Neural cell (in vitro differentiated cells): ENCODE results near the gene MBD3. TPM values are rescaled to one million over a fixed set of nuclear protein-coding genes. Genes with fewer than 3 reads are reported as not detected.

Experiments
- H2AFZ ChIP-seq: fragments of 200-600, 300-800 bp; sonication (generic), shearing (Covaris generic); 2 replicates; pipeline ENCODE4 v1.6.0; 2014; ENCODE audit warnings: low read depth, mild to moderate bottlenecking, antibody characterized with exemption, low read length, moderate library complexity
- H3F3A ChIP-seq: fragments of 200-600 bp; shearing (Covaris generic); 2 replicates; pipeline ENCODE4 v1.6.1; 2016; ENCODE audit warnings: mild to moderate bottlenecking, moderate library complexity, mixed read lengths, antibody characterized with exemption, low read length; ENCODE audit not compliant: insufficient read depth, poor library complexity, severe bottlenecking
- H3K27ac ChIP-seq: fragments of 200-600, 300-800 bp; sonication (generic), shearing (Covaris generic); 2 replicates; pipeline ENCODE4 v1.5.1; 2014; ENCODE audit warnings: mild to moderate bottlenecking, low read length, moderate library complexity
- H3K27me3 ChIP-seq: fragments of 300-800, 200-600 bp; sonication (generic), shearing (Covaris generic); 2 replicates; pipeline ENCODE4 v1.6.0; 2014; ENCODE audit warnings: mild to moderate bottlenecking, low read depth, low read length, moderate library complexity; ENCODE audit not compliant: insufficient read depth
- H3K36me3 ChIP-seq: fragments of 300-800, 200-600 bp; sonication (generic), shearing (Covaris generic); 2 replicates; pipeline ENCODE4 v1.5.1; 2014; ENCODE audit warnings: mild to moderate bottlenecking, antibody characterized with exemption, low read length, moderate library complexity; ENCODE audit not compliant: insufficient read depth
- H3K4me2 ChIP-seq: fragments of 300-800, 200-600 bp; sonication (generic), shearing (Covaris generic); 2 replicates; pipeline ENCODE4 v1.6.0; 2014; ENCODE audit warnings: mild to moderate bottlenecking, low read length
- H3K4me3 ChIP-seq: fragments of 300-800, 200-600 bp; sonication (generic), shearing (Covaris generic); 2 replicates; pipeline ENCODE4 v1.5.1; 2014; ENCODE audit warnings: mild to moderate bottlenecking, low read length, moderate library complexity
- H3K79me2 ChIP-seq: fragments of 200-600 bp; shearing (Covaris generic); replicated peaks from 2 replicates; pipeline ENCODE4 v1.6.0; 2014; ENCODE audit warnings: mild to moderate bottlenecking, low read length, moderate library complexity; ENCODE audit not compliant: insufficient read depth
- H3K9ac ChIP-seq: fragments of 300-800, 200-600 bp; sonication (generic), shearing (Covaris generic); 2 replicates; pipeline ENCODE4 v1.6.1; 2016; ENCODE audit warnings: mild to moderate bottlenecking, low read length, mixed read lengths
- H3K9me2 ChIP-seq: fragments of 200-600 bp; shearing (Covaris generic); 2 replicates; pipeline ENCODE4 v1.6.1; 2016; ENCODE audit warnings: mild to moderate bottlenecking, low read length, mixed read lengths; ENCODE audit not compliant: insufficient read depth
- H3K9me3 ChIP-seq: fragments of 200-600, 300-800 bp; sonication (generic), shearing (Covaris generic); 2 replicates; pipeline ENCODE4 v1.6.1; 2016; ENCODE audit warnings: mild to moderate bottlenecking, mixed run types, low read length, moderate library complexity, mixed read lengths
- H4K20me1 ChIP-seq: fragments of 200-600 bp; shearing (Covaris generic); 2 replicates; pipeline ENCODE4 v1.6.1; 2016; ENCODE audit warnings: mild to moderate bottlenecking, mixed run types; ENCODE audit not compliant: insufficient read depth
- EP300 ChIP-seq: fragments of 450-650 bp; conservative IDR thresholded peaks from 2 replicates; pipeline ENCODE4 v1.6.1; 2014; ENCODE audit warnings: antibody characterized with exemption, mild to moderate bottlenecking, moderate library complexity; ENCODE audit not compliant: poor library complexity, severe bottlenecking
- EZH2 ChIP-seq: fragments of 200-600, 300-800 bp; shearing (Covaris generic), sonication (generic); IDR thresholded peaks from 2 replicates; pipeline ENCODE4 v1.6.1; 2014; ENCODE audit warnings: antibody characterized with exemption, low read length, borderline replicate concordance, mild to moderate bottlenecking; ENCODE audit not compliant: insufficient read depth, poor library complexity, severe bottlenecking
- POLR2AphosphoS5 ChIP-seq: IDR thresholded peaks from 2 replicates; pipeline ENCODE4 v1.6.1; 2012
- RAD21 ChIP-seq: fragments of 450-650 bp; conservative IDR thresholded peaks from 2 replicates; pipeline ENCODE4 v1.6.1; 2014; ENCODE audit warnings: antibody characterized with exemption, mild to moderate bottlenecking, moderate library complexity
- SMC3 ChIP-seq: fragments of 450-650 bp; conservative IDR thresholded peaks from 2 replicates; pipeline ENCODE4 v1.6.1; 2014; ENCODE audit warnings: antibody characterized with exemption, mild to moderate bottlenecking, moderate library complexity; ENCODE audit not compliant: poor library complexity
- TAF1 ChIP-seq: IDR thresholded peaks from 2 replicates; pipeline ENCODE4 v1.6.1; 2012; ENCODE audit warnings: low read depth
- polyA plus RNA-seq: library from polyadenylated mRNA; depleted of rRNA; stranded (reverse); fragments of >200 nt; gene quantifications from 2 replicates; pipeline ENCODE4 v1.2.3, GENCODE V29; 2014
- TF ChIP-seq, protein P1 (sequence below): fragments of 450-650 bp; IDR thresholded peaks from 2 replicates; pipeline ENCODE4 v1.5.1; 2014; ENCODE audit warnings: antibody characterized with exemption, mild to moderate bottlenecking, moderate library complexity; ENCODE audit not compliant: poor library complexity, severe bottlenecking
- TF ChIP-seq, protein P2 (sequence below): IDR thresholded peaks from 2 replicates; pipeline ENCODE4 v1.6.1; 2012; ENCODE audit warnings: borderline replicate concordance

The MBD3 gene
- polyA plus RNA-seq, 1 donor from 2014 or later, result 80.1 TPM

DNA sequence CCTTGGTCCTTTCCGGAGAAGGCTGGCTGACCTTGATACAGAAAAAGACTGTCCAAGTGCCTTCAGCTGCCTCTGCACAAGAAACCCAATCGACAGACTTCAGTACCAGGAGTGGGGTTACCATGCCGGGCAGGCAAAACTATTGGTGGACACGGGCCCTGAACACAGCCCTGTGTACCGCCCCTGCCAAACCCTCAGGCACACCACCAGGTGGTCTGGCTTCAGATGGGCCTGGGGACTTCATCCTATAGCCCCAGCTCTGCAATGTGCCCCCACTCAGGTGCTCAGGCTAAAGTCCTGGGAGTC lies 42.2 kb upstream of the MBD3 start:
- H3K79me2 ChIP-seq, result peaks cover 37% of the 10 kb centered on the region
- no peaks in the 10 kb centered on the region for H3K36me3 ChIP-seq
- no peaks in the 10 kb centered on the region for H3F3A ChIP-seq
- H3K9ac ChIP-seq, result no peak overlapping the region
- no peak overlapping the region for H3K4me2 ChIP-seq
- H4K20me1 ChIP-seq, result no peaks in the 10 kb centered on the region
- H2AFZ ChIP-seq, result no peak overlapping the region
- TF ChIP-seq EP300, result no peak
- no peak for TF ChIP-seq POLR2AphosphoS5
- TF ChIP-seq, protein P1, sequence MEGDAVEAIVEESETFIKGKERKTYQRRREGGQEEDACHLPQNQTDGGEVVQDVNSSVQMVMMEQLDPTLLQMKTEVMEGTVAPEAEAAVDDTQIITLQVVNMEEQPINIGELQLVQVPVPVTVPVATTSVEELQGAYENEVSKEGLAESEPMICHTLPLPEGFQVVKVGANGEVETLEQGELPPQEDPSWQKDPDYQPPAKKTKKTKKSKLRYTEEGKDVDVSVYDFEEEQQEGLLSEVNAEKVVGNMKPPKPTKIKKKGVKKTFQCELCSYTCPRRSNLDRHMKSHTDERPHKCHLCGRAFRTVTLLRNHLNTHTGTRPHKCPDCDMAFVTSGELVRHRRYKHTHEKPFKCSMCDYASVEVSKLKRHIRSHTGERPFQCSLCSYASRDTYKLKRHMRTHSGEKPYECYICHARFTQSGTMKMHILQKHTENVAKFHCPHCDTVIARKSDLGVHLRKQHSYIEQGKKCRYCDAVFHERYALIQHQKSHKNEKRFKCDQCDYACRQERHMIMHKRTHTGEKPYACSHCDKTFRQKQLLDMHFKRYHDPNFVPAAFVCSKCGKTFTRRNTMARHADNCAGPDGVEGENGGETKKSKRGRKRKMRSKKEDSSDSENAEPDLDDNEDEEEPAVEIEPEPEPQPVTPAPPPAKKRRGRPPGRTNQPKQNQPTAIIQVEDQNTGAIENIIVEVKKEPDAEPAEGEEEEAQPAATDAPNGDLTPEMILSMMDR, result no peak
- no peak for TF ChIP-seq EZH2
- TF ChIP-seq TAF1, result no peak
- no peak for TF ChIP-seq RAD21
- TF ChIP-seq, protein P2, sequence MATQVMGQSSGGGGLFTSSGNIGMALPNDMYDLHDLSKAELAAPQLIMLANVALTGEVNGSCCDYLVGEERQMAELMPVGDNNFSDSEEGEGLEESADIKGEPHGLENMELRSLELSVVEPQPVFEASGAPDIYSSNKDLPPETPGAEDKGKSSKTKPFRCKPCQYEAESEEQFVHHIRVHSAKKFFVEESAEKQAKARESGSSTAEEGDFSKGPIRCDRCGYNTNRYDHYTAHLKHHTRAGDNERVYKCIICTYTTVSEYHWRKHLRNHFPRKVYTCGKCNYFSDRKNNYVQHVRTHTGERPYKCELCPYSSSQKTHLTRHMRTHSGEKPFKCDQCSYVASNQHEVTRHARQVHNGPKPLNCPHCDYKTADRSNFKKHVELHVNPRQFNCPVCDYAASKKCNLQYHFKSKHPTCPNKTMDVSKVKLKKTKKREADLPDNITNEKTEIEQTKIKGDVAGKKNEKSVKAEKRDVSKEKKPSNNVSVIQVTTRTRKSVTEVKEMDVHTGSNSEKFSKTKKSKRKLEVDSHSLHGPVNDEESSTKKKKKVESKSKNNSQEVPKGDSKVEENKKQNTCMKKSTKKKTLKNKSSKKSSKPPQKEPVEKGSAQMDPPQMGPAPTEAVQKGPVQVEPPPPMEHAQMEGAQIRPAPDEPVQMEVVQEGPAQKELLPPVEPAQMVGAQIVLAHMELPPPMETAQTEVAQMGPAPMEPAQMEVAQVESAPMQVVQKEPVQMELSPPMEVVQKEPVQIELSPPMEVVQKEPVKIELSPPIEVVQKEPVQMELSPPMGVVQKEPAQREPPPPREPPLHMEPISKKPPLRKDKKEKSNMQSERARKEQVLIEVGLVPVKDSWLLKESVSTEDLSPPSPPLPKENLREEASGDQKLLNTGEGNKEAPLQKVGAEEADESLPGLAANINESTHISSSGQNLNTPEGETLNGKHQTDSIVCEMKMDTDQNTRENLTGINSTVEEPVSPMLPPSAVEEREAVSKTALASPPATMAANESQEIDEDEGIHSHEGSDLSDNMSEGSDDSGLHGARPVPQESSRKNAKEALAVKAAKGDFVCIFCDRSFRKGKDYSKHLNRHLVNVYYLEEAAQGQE, result no peak
- no peak for TF ChIP-seq SMC3
- H3K27ac ChIP-seq, result no peak overlapping the region
- no peak overlapping the region for H3K4me3 ChIP-seq
- no peaks in the 10 kb centered on the region for H3K9me2 ChIP-seq
- H3K9me3 ChIP-seq, result no peaks in the 10 kb centered on the region
- no peaks in the 10 kb centered on the region for H3K27me3 ChIP-seq

DNA sequence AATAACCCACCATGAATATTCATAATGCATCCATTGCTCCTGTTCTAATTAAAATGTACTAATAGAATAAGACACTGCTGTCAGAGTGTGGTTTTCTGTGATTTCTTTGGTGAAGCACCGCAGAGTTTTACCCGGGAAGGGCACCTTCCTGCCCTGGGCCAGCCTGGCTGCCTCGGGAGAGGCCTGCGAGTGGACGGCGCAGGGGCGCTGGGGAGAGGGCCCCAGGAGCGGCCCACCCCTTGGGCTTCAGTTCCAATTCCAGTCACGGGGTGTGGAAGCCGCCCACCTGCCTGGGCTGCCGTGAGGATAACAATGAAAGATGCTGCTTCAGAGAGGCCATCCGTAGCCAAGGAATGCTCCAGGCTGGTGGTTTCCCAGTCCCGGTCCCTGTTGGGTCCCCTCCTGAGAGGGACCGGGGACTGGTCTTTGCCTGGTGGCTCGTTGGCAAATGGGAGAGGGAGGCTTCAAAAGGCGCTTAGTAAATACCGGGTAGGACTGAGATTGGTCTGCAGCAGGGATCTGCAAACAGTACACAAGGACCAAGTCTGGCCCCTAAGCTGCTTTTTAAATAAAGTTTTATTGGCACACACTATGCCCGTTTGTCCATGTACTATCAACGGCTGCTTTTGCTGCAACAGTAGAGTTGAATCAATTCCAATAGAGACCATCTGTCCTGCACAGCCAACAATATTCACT lies 41.7 kb upstream of the MBD3 start:
- no peaks in the 10 kb centered on the region for H3K36me3 ChIP-seq
- no peak for TF ChIP-seq EP300
- TF ChIP-seq EZH2, result no peak
- TF ChIP-seq, protein P1, result no peak
- TF ChIP-seq SMC3, result no peak
- no peak for TF ChIP-seq RAD21
- TF ChIP-seq TAF1, result no peak
- TF ChIP-seq, protein P2, result no peak
- no peak overlapping the region for H3K4me2 ChIP-seq
- no peaks in the 10 kb centered on the region for H4K20me1 ChIP-seq
- peaks cover 33% of the 10 kb centered on the region for H3K79me2 ChIP-seq
- no peaks in the 10 kb centered on the region for H3K27me3 ChIP-seq
- no peak overlapping the region for H3K27ac ChIP-seq
- H3F3A ChIP-seq, result no peaks in the 10 kb centered on the region
- H2AFZ ChIP-seq, result no peak overlapping the region
- H3K9me3 ChIP-seq, result no peaks in the 10 kb centered on the region
- H3K9ac ChIP-seq, result no peak overlapping the region
- no peaks in the 10 kb centered on the region for H3K9me2 ChIP-seq
- H3K4me3 ChIP-seq, result no peak overlapping the region
